ENCODE data around the gene GOLGA6C. TPM values are rescaled to one million over a fixed set of nuclear protein-coding genes. Genes with fewer than 3 reads are reported as not detected.

GOLGA6C gene
- total and polyA plus RNA-seq, 9 of the 15 experiments (the other 6 are each of a cell fraction or from before 2014, with no cell fraction given), result not detected

DNA sequence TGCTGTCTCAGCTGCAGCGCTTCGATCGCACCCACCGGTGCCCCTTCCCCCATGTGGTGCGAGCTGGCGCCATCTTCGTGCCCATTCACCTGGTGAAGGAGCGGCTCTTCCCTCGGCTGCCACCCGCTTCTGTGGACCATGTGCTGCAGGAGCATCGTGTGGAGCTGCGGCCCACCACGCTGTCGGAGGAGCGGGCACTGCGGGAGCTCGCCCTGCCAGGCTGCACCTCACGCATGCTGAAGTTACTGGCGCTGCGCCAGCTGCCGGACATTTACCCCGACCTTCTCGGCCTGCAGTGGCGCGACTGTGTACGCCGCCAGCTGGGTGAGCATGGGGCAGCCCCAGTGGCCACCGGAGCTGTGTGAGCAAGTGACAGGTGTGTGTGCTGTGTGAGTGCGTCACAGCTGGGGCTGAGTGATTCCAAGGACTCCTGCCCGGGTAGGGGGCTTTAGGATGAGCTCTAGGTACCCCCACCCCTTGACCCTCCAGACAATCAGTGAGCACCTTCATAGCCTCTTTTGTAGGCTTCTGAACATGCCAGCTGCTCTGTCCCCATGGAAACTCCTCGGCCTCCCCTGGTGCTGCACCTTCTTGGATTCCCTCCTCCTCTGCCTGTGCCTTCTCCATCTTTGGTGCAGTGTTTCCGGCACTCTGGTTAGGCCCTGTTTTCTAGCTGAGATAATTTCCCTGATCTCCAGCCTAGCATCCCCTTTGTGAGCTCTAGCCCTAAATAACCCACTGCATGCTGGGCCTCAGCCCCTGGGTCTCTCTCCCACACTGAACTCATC is 49.4 kb upstream of the GOLGA6C start:
- BruUV-seq (replicated peaks), result no TSS peak

More for the DNA sequence above, 49.4 kb upstream of the GOLGA6C start:
- DNase-seq (ENCODE audit: extremely low read depth in 1 of 4, low spot score in 3 of 4), result no peak
- FAIRE-seq, result no peak
- in situ Hi-C loops (cut with MboI), result no loop called here
- WGBS (ENCODE audit: insufficient coverage, low coverage, missing lambda C conversion rate), result 96% methylated on average over 28 of the region's 32 CpGs
- no peak overlapping the region for H3K4me2 ChIP-seq (ENCODE audit: insufficient read depth, low read length)
- peaks cover 64% of the 10 kb centered on the region for H3K79me2 ChIP-seq (ENCODE audit: control insufficient read depth, insufficient read depth, low read length)
- no peak overlapping the region for H3K9ac ChIP-seq (ENCODE audit: insufficient read depth in 1 of 2, low read depth in 2 of 2, low read length in 2 of 2)
- H3K36me3 ChIP-seq (ENCODE audit: control insufficient read depth, insufficient read depth, low read length), result peaks cover 79% of the 10 kb centered on the region; the same call in 2 of the 3 replicates
- no peak overlapping the region for H3K27ac ChIP-seq (ENCODE audit: extremely low read depth, low read depth, low read length)
- no peaks in the 10 kb centered on the region for H3K27me3 ChIP-seq (ENCODE audit: control insufficient read depth in 2 of 2, insufficient read depth in 2 of 2, low read length in 2 of 2)
- no peak overlapping the region for H2AFZ ChIP-seq (ENCODE audit: low read depth, low read length)
- no peak for ATAC-seq
- peaks cover 18% of the 10 kb centered on the region for H3K9me1 ChIP-seq (ENCODE audit: control insufficient read depth, insufficient read depth, low read length)
- ChIA-PET POLR2A (interaction anchor here (0.5 to 2.6 kb wide), 12 partner anchors 10 to 521 kb away, joined by 3 to 18 read pairs (median 4); partner anchors contain the start of gene PPCDC), CTCF (ENCODE audit: low intra/inter-chr PET ratio) (no interaction called here)
- H4K20me1 ChIP-seq (replicated peaks; ENCODE audit: control insufficient read depth, insufficient read depth, low read length), result peaks cover 87% of the 10 kb centered on the region
- no peak overlapping the region for H3K4me3 ChIP-seq
- H3K4me1 ChIP-seq (replicated peaks in 1 of 2; ENCODE audit: control insufficient read depth in 2 of 2, insufficient read depth in 2 of 2, low read length in 2 of 2), result peaks cover 14 to 26% of the 10 kb centered on the region in 2 experiments; a peak in 4 of 5 replicates
- intact Hi-C loops (cut with micrococcal nuclease), result loop anchor here (10.0 kb wide), 2 partner anchors 254 to 434 kb away; partner anchors contain the start of gene RPP25
- TF ChIP-seq SMARCA5 (IDR thresholded peaks at IDR 0.05), result no peak
- TF ChIP-seq RBM22 (IDR thresholded peaks at IDR 0.05; ENCODE audit: low read depth, low read length, poor library complexity, severe bottlenecking), result peak; percentile 73
- peak; percentile 51 for TF ChIP-seq MTA3 (IDR thresholded peaks at IDR 0.05; ENCODE audit: borderline replicate concordance)
- TF ChIP-seq POLR2G (IDR thresholded peaks at IDR 0.05; ENCODE audit: low read depth, low read length), result peak; percentile 65
- no peak for TF ChIP-seq RBM17 (IDR thresholded peaks at IDR 0.05; ENCODE audit: borderline replicate concordance, low read depth, low read length)
- peak; percentile 87 for TF ChIP-seq NFIC (IDR thresholded peaks at IDR 0.05)
- TF ChIP-seq ZBTB33 (CRISPR knock-in tag; IDR thresholded peaks at IDR 0.05), result 0 out of 2 replicates have a peak, but pooled peaks have one; percentile 56
- peak; percentile 70 for TF ChIP-seq RBFOX2 (IDR thresholded peaks at IDR 0.05; ENCODE audit: low read depth, low read length)
- peak; percentile 49; the same call in 1 of the 2 replicates for TF ChIP-seq NFIX (CRISPR knock-in tag; IDR thresholded peaks at IDR 0.05; ENCODE audit: low read depth)
- TF ChIP-seq KLF6 (CRISPR knock-in tag; IDR thresholded peaks at IDR 0.05; ENCODE audit: borderline replicate concordance), result no peak
- H3K9me3 ChIP-seq (replicated peaks; ENCODE audit: control insufficient read depth, insufficient read depth, low read depth, low read length), result no peaks in the 10 kb centered on the region
